OCI-LY1 (cell line): ENCODE results near the gene OR8G5.

ENCODE experiments used
- H2AFZ ChIP-seq: fragments of 200-600 bp; sonication (generic), shearing (Covaris generic); 2 replicates; pipeline ENCODE4 v1.6.0; 2014; ENCODE audit warnings: antibody characterized with exemption, mild to moderate bottlenecking, low read length
- H3F3A ChIP-seq: fragments of 200-600 bp; sonication (generic), shearing (Covaris generic); 2 replicates; pipeline ENCODE4 v1.6.0; 2014; ENCODE audit warnings: mild to moderate bottlenecking, antibody characterized with exemption, low read length, moderate library complexity; ENCODE audit not compliant: insufficient read depth
- H3K27ac ChIP-seq: fragments of 200-600 bp; sonication (generic); 2 replicates; pipeline ENCODE4 v1.5.1; 2014; ENCODE audit warnings: low read length, mixed run types, mild to moderate bottlenecking, low read depth; ENCODE audit not compliant: poor library complexity, severe bottlenecking
- H3K27me3 ChIP-seq: fragments of 200-600 bp; sonication (generic); 2 replicates; pipeline ENCODE4 v1.6.0; 2014; ENCODE audit warnings: antibody characterized with exemption, mild to moderate bottlenecking, low read length, moderate library complexity; ENCODE audit not compliant: insufficient read depth
- H3K36me3 ChIP-seq: fragments of 200-600 bp; sonication (generic); 2 replicates; pipeline ENCODE4 v1.6.1; 2014; ENCODE audit warnings: mild to moderate bottlenecking, antibody characterized with exemption, low read length, moderate library complexity, mixed read lengths; ENCODE audit not compliant: insufficient read depth
- H3K4me1 ChIP-seq: fragments of 200-600 bp; sonication (generic); 2 replicates; pipeline ENCODE4 v1.5.1; 2014; ENCODE audit warnings: mild to moderate bottlenecking, low read length, moderate library complexity; ENCODE audit not compliant: insufficient read depth, severe bottlenecking
- H3K4me2 ChIP-seq: fragments of 200-600 bp; sonication (generic), shearing (Covaris generic); 2 replicates; pipeline ENCODE4 v1.6.1; 2014; ENCODE audit warnings: low read length
- H3K4me3 ChIP-seq: fragments of 200-600 bp; sonication (generic); 2 replicates; pipeline ENCODE4 v1.5.1; 2014; ENCODE audit warnings: low read length, low read depth, mild to moderate bottlenecking, mixed read lengths; ENCODE audit not compliant: poor library complexity, severe bottlenecking
- H3K79me2 ChIP-seq: fragments of 200-600 bp; shearing (Covaris generic); 2 replicates; pipeline ENCODE4 v1.6.1; 2016; ENCODE audit warnings: mixed run types, low read length, mixed read lengths; ENCODE audit not compliant: insufficient read depth
- H3K9ac ChIP-seq: fragments of 200-600 bp; sonication (generic), shearing (Covaris generic); 2 replicates; pipeline ENCODE4 v1.6.1; 2014; ENCODE audit warnings: mild to moderate bottlenecking, low read length, mixed read lengths
- H3K9me2 ChIP-seq: fragments of 200-600 bp; sonication (generic), shearing (Covaris generic); 2 replicates; pipeline ENCODE4 v1.6.1; 2014; ENCODE audit warnings: low read depth, mild to moderate bottlenecking, low read length, mixed read lengths
- H3K9me3 ChIP-seq: fragments of 200-600 bp; shearing (Covaris generic); 2 replicates; pipeline ENCODE4 v1.6.1; 2014; ENCODE audit warnings: low read length, mixed read lengths
- H4K20me1 ChIP-seq: fragments of 200-600 bp; sonication (generic), shearing (Covaris generic); 2 replicates; pipeline ENCODE4 v1.6.0; 2016; ENCODE audit warnings: mild to moderate bottlenecking, low read length; ENCODE audit not compliant: insufficient read depth
- EZH2 ChIP-seq: fragments of 200-600 bp; sonication (generic), shearing (Covaris generic); IDR thresholded peaks from 2 replicates; pipeline ENCODE4 v1.8.0; 2017; ENCODE audit warnings: borderline replicate concordance, mixed run types, mild to moderate bottlenecking, antibody characterized with exemption, low read length, moderate library complexity, mixed read lengths
- TF ChIP-seq, protein P1 (sequence below): fragments of 200-600 bp; sonication (generic), shearing (Covaris generic); IDR thresholded peaks from 2 replicates; pipeline ENCODE4 v1.5.1; 2017; ENCODE audit warnings: mild to moderate bottlenecking, antibody characterized with exemption, low read length, moderate library complexity, mixed read lengths

OR8G5 gene

DNA sequence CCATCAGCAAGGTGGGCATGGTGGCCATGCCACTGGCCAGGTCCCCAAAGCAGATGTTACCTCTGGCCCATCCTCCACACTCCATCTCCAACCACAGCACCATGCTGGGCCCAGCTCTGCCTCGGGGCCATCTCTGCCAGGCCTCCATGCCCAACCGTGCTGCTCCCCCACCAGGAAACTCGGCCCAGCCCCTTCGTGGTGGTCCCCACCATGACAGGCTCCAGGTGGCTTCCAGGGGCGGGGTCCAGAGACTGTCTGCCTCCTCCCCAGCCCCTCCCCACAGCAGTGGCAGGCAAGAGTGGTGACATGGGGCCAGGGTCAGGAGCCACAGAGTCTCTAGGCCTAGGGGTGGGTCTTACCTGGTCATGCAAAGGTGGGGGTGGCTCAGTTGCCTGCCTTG is 45.8 kb upstream of the OR8G5 start:
- Histone ChIP-seq H4K20me1 (no peaks in the 10 kb centered on the region), H3K4me3 (no peak overlapping the region)

GRCh38 chr11:124211321-124211720 is 44.9 kb upstream of the OR8G5 start:
- Histone ChIP-seq H2AFZ (no peak overlapping the region), H3K27ac (no peak overlapping the region), H4K20me1 (no peaks in the 10 kb centered on the region), H3K4me2 (no peak overlapping the region), H3F3A (no peaks in the 10 kb centered on the region), H3K9me2 (no peaks in the 10 kb centered on the region), H3K9ac (no peak overlapping the region), H3K36me3 (no peaks in the 10 kb centered on the region), H3K27me3 (no peaks in the 10 kb centered on the region), H3K4me3 (no peak overlapping the region), H3K4me1 (no peaks in the 10 kb centered on the region), H3K9me3 (no peaks in the 10 kb centered on the region), H3K79me2 (no peaks in the 10 kb centered on the region)
- TF ChIP-seq, protein P1, sequence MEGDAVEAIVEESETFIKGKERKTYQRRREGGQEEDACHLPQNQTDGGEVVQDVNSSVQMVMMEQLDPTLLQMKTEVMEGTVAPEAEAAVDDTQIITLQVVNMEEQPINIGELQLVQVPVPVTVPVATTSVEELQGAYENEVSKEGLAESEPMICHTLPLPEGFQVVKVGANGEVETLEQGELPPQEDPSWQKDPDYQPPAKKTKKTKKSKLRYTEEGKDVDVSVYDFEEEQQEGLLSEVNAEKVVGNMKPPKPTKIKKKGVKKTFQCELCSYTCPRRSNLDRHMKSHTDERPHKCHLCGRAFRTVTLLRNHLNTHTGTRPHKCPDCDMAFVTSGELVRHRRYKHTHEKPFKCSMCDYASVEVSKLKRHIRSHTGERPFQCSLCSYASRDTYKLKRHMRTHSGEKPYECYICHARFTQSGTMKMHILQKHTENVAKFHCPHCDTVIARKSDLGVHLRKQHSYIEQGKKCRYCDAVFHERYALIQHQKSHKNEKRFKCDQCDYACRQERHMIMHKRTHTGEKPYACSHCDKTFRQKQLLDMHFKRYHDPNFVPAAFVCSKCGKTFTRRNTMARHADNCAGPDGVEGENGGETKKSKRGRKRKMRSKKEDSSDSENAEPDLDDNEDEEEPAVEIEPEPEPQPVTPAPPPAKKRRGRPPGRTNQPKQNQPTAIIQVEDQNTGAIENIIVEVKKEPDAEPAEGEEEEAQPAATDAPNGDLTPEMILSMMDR, result no peak
- no peak for TF ChIP-seq EZH2

More for the DNA sequence above, 45.8 kb upstream of the OR8G5 start:
- Histone ChIP-seq H3K27me3 (no peaks in the 10 kb centered on the region), H3K9ac (no peak overlapping the region), H3K36me3 (no peaks in the 10 kb centered on the region), H3F3A (no peaks in the 10 kb centered on the region), H3K27ac (no peak overlapping the region), H3K79me2 (no peaks in the 10 kb centered on the region), H3K4me2 (no peak overlapping the region), H3K9me3 (no peaks in the 10 kb centered on the region), H3K9me2 (no peaks in the 10 kb centered on the region), H2AFZ (no peak overlapping the region), H3K4me1 (no peaks in the 10 kb centered on the region)
- TF ChIP-seq EZH2, result no peak
- TF ChIP-seq, protein P1, result no peak

GRCh38 chr11:124214027-124214426 is 42.1 kb upstream of the OR8G5 start:
- H3K4me2 ChIP-seq, result no peak overlapping the region

More at GRCh38 chr11:124214027-124214426, 42.1 kb upstream of the OR8G5 start:
- Histone ChIP-seq H3K4me1 (no peaks in the 10 kb centered on the region), H3K27me3 (no peaks in the 10 kb centered on the region), H3K4me3 (no peak overlapping the region), H3K9ac (no peak overlapping the region), H3K9me2 (no peaks in the 10 kb centered on the region), H2AFZ (no peak overlapping the region), H3K27ac (no peak overlapping the region), H3K79me2 (no peaks in the 10 kb centered on the region), H3K9me3 (no peaks in the 10 kb centered on the region), H3K36me3 (no peaks in the 10 kb centered on the region), H3F3A (no peaks in the 10 kb centered on the region), H4K20me1 (no peaks in the 10 kb centered on the region)
- TF ChIP-seq EZH2, result no peak
- TF ChIP-seq, protein P1, result no peak
